ENCODE data around the gene ABHD16A. TPM values are rescaled to one million over a fixed set of nuclear protein-coding genes. Genes with fewer than 3 reads are reported as not detected.

Gene ABHD16A
- total RNA-seq, result 24.0 and 27.8 TPM in 2 replicates

GRCh38 chr6:31702819-31703716, at the start of gene ABHD16A:
Gene ABHD16A (minus strand): TSS chr6:31703324. CDS start chr6:31703281, 43 bp downstream.

DNA sequence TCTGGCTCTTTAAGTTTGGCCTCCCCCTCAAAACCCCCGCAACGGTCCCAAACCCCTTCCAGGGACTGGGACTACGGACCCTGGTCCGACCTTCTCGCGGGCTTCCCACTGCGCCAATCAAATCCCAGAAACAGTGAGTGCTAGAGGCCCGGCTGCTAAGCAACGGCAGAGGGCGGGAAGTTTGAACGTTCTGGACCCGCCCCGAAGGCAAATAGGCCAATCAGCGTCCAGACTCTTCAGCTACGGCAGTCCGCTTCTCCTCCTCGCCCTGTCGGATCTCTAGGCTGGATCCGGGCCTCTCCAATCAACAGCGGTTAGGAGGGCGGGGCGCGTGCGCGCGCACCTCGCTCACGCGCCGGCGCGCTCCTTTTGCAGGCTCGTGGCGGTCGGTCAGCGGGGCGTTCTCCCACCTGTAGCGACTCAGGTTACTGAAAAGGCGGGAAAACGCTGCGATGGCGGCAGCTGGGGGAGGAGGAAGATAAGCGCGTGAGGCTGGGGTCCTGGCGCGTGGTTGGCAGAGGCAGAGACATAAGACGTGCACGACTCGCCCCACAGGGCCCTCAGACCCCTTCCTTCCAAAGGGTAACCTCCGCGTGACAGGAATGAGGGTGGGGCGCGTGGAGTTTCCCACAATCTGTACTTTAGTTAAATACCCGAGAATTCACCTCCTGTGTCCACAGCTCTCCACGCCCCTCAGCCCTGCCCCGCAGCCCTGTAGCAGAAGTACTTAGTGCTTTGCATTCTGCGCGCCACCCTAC, 36.7 kb upstream of the ABHD16A start, which contains the start of gene MSH5:
Gene MSH5 (plus strand): TSS at position 367 of the 758 bp plus-strand sequence. CDS start 462 bp downstream, outside the sequence.

DNA sequence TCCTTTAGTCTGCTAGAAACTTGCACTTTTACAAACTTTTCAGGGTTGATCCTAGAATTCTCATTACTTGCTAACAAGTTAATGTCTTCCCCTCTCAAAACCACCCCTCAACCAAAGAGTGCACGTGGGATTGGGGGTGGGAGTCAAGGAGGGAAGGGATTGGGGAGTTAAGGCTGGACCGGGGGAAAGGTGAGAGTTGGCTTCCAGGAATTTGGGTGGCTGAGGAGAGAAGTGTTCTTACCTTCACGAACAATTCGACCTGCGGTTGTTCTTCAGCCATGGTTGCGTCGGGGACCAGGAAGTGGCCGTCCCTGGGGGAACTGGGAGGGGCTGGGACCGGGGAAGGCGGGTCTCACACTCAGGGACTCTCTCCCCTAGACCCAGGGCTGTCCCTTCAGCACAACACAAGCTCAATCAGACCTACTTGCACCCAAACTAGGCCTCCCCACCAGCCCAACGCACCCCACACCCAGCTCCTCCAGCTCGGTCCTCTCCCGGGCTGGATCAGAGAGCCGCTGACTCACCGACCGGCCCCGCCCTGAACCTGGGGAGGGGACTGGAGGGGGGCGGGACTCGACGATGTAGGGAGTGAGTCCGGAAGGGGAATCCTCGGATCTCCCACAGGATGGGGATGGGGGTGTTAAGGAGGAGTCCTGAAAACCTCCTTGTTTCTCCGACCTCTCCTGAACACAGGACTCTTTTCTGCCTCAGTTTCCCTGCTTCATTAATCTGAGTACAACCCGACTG, 33.1 kb upstream of the ABHD16A start, which contains the start of gene CLIC1:
Gene CLIC1 (minus strand): TSS at position 510 of the 747 bp plus-strand sequence. CDS start 230 bp downstream, at position 280.

GRCh38 chr6:31728767-31729514, 25.8 kb upstream of the ABHD16A start, which contains the start of gene DDAH2:
Gene DDAH2 (minus strand): TSS chr6:31729299. CDS start chr6:31729161, 138 bp downstream.

GRCh38 chr6:31723245-31723979, 20.3 kb upstream of the ABHD16A start, which contains the start of gene MPIG6B:
Gene MPIG6B (plus strand): TSS chr6:31723373. CDS start chr6:31723384, 11 bp downstream.

DNA sequence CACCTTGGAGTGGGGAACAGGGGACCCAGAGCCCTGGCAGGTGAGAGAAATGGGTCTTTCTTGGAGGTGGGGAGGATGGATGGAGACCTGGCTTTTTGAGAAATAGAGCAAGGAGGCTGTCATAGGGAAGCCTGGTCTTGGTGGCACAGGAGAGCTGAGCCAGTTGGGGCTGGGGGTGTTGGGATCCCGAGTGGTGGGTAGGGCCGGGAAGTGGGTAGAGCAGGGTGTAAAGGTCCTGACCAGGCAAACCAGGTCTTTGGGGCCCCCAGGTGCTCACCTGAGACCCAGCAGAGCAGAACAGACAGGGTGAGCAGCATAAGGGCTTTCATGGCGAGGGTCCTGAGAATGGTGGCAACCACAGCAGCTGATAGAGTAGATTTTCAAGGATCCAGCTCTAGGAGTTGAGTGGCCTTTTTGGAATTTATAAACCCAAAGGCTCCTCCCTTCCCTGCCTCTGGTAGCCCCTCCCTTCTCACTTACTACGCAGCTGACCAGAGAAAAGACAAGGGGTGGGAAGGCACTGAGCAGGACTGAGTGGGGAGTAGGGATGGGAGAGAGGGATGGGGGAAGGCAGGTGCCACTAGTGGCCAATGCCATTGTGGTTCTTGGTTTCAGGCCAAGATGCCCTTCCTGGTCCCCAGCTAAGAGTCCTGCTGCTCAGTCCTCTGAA, 18.4 kb upstream of the ABHD16A start, which contains the start of gene LY6G6C:
Gene LY6G6C (minus strand): TSS at position 396 of the 670 bp plus-strand sequence. CDS start 67 bp downstream, at position 329.

DNA sequence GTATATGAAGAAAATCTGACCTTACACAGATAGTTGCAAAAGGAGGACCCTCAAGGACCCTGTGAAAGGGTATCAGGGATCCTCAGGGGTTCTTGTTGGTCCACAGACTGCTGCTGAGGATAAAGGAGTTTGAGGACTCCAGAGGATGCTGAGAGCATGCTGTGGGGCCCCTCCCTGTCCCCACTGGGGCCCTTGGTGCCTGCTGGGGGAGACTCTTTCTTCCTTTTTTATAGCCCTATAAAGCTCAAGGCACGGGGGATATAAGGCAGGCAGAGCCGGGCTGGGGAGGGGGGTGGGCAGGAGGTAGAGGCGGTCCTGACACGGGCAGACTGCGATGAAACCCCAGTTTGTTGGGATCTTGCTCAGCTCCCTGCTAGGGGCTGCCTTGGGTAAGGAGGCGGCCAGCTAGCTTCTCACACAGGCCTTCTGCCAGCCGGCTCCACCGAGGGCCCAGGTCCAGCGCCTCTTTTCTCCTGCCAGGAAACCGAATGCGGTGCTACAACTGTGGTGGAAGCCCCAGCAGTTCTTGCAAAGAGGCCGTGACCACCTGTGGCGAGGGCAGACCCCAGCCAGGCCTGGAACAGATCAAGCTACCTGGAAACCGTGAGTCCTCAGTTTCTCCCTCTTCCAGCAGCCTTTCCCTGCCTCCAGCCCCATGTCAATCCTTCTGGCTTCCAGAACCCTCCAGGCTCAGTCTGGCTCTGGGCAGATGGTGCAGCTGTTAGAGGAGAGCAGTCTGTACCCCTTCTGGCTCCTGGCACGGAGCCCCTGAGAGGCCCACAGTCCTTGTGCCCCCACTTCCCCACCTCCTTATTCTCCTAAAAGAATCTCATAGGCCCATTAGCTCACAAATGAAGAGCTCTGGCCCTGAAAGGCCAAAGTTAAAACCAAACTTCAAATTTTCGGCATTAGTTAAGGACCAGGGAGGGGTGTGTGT, 12.2 kb upstream of the ABHD16A start, which contains the start of gene LY6G6D:
Gene LY6G6D (plus strand): TSS at position 327 of the 937 bp plus-strand sequence. CDS start 8 bp downstream, at position 335.

DNA sequence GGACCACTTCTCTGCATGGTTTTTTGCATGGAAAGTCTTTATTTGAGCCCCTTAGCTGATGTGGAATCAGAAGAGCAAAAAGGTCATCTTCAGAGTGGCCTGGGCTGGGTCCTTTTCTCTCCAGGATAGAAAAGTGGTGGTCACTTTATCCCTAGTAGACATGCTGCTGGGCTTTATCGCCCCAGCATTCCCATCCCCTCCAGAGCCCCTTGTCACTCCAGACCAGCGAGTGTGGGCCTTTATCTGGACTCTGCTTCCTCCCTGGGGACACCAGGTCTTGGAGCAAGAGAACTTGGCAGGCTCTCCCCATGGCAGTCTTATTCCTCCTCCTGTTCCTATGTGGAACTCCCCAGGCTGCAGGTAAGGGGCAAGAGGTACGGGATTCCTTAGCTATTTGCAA, 3.5 kb upstream of the ABHD16A start, which contains the start of gene LY6G6F:
Gene LY6G6F (plus strand): TSS at position 268 of the 400 bp plus-strand sequence. CDS start 41 bp downstream, at position 309.

DNA sequence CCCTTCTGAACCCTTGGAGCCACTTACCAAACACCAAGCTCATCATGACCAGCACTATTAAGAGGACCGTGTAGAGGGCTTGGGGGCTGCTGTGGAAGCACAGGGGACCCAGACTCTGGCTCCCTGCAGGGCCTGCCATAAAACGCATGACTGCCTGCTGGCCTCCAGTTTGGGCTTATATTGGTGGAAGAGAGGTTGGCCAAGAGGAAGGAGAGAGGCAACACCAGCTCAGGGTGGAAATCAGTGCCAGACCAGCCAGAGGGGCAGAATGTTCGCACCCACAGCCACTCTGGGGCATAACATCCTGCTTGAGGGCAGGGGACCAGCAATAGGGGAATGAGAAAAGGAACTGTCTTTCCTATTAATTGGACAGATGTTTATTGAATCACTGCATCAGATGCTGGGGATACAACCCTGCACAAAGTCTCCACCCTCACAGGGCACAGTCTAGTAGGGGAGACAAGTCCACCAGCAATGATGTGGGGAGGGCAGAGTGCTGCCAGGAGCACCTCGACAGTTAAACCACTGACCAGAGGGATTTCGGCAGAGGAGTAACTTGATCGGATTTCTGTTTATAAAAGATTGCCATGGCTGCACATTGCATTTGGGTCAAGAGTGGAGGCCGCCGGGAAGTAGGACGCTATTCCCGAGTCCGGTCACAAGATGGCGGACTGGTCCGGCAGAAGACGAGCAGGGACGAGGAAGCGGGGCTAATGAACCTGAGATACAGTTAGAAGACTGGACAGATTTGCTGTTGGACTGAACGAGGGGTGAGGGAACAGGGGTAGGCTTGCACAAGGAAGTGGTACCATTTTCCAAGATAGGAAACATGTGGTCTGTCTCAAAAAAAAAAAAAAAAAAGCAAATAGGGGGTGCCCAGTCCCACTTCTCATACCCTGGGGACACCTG, 22.6 kb downstream of the ABHD16A start, which contains the start of gene LY6G5C:
Gene LY6G5C (minus strand): TSS at position 842 of the 909 bp plus-strand sequence. CDS start 694 bp downstream, at position 148.

DNA sequence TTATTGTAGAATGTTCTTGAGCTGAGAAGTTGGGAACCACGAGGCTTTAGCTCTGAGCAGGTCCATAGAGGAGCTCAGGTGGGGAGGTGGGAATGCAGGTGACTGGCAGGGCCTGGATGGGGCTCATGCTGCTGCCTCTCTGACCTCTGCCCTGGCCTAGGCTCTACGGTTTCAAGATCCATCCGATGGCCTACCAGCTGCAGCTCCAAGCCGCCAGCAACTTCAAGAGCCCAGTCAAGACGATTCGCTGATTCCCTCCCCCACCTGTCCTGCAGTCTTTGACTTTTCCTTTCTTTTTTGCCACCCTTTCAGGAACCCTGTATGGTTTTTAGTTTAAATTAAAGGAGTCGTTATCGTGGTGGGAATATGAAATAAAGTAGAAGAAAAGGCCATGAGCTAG, 33.4 kb downstream of the ABHD16A start, which contains the start of gene LY6G5B:
Gene LY6G5B (plus strand): TSS at position 301 of the 400 bp plus-strand sequence. CDS start 975 bp downstream, outside the sequence.

GRCh38 chr6:31665501-31666336, 37.4 kb downstream of the ABHD16A start, which contains the start of gene CSNK2B:
Gene CSNK2B (plus strand): TSS chr6:31666080. CDS start chr6:31666832, 752 bp downstream.

DNA sequence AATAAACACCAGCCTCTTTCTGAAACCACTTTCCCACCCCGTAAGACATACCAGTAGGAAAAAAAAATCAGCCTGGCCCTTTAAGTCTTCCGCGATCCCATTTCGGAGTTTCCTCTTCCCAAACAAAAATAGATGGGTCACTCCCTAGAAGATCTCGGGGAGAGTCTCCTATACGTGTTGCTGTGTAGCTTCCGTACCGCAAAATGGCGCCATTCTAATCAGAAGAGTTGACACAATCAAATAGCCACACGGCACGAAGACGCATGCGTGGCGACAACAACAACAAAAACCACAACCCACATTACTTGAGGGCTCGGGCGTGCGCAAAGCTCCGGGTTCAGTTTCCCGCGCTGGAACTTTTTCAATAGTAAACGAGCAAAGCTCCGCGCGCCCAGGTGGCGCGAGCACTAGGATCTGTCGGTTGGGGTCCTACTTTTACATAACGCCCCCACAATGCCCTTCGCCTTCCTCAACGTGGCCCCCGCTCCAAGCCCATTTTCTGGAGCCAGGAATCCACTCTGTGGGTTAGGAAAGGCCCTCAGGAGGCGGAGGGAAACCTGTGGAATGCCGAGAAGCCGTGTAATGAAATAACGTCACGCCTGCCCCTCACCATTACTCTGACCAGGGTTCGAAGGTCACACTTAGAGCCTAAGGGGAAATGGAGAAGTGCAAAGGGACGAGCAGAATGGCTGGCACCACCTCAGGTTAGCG, 38.2 kb downstream of the ABHD16A start, which contains the start of gene GPANK1:
Gene GPANK1 (minus strand): TSS at position 208 of the 711 bp plus-strand sequence. CDS start 519 bp downstream, outside the sequence.

DNA sequence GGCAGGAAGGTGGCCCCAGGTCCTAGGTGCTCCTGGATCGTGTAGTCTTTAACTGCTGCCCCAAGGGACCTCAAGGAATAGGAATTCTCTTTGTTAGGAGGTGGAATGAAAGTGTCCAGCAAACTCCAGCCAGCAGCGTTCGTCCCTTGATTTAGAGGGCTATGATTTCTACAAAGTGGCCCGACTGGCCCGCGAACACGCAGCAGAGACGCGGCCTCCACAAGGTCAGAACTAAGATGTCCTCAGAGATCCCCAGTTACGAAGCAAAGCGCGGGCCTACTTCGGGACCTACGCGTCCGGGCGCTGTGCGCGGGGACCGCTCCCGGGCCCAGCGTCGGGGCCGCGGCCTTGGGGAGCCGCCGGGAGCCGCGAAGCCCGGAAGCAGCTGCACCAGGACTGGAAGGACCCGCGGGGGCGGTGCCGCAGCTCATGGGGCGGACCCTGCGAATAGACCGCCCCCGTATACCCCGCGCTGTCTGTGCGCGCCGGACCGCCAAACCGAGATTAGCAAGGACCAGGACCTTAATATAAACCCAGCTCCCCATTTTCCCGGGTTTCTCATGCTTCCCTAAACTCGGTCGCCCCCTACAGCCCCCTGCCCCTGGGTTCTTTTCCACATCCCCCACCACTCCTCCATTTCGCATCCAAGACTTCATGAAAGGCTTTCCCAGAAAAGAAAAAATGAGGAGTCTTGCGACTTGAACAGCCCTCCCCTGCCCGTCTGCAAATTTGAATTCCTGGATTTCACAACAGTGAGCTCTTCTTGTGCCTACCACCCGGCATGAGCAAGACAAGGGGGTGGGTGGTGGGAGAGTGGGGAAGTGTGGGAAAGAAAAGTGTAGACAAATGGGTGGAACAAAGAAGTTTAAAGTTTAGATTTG, 42.5 kb downstream of the ABHD16A start, which contains the start of gene C6orf47:
Gene C6orf47 (minus strand): TSS at position 398 of the 881 bp plus-strand sequence. CDS start 831 bp downstream, outside the sequence.

All from hair follicular keratinocyte (primary cell).